Measurements from ENCODE around the gene POLG2. TPM values are rescaled to one million over a fixed set of nuclear protein-coding genes. Genes with fewer than 3 reads are reported as not detected.

Gene POLG2
- total and polyA plus RNA-seq, 9 of the 15 experiments (the other 6 are each of a cell fraction or from before 2014, with no cell fraction given), result 13.4 to 44.8 (median 37.0) TPM

GRCh38 chr17:64448665-64449512, 48.0 kb downstream of the POLG2 start, which contains the start of gene MILR1 (continued):
- TF ChIP-seq ZNF197 (CRISPR knock-in tag; IDR thresholded peaks at IDR 0.05; ENCODE audit: low read depth) (0 out of 2 replicates have a peak, but pooled peaks have one; percentile 70), DMBX1 (CRISPR knock-in tag; IDR thresholded peaks at IDR 0.05; ENCODE audit: borderline replicate concordance) (no peak), SP1 (CRISPR knock-in tag; IDR thresholded peaks at IDR 0.05) (no peak), NCOA6 (IDR thresholded peaks at IDR 0.05) (0 out of 2 replicates have a peak, but pooled peaks have one; percentile 38), ZNF23 (CRISPR knock-in tag; IDR thresholded peaks at IDR 0.05) (no peak), PHTF2 (CRISPR knock-in tag; IDR thresholded peaks at IDR 0.05) (no peak), TFAM (CRISPR knock-in tag; conservative IDR thresholded peaks at IDR 0.05) (no peak), ZNF717 (CRISPR knock-in tag; IDR thresholded peaks at IDR 0.05) (no peak), IRF2 (CRISPR knock-in tag; IDR thresholded peaks at IDR 0.05) (no peak), TCF3 (CRISPR knock-in tag; IDR thresholded peaks at IDR 0.05) (0 out of 2 replicates have a peak, but pooled peaks have one; percentile 1), CXXC5 (CRISPR knock-in tag; IDR thresholded peaks at IDR 0.05) (no peak), ZNF282 (CRISPR knock-in tag; IDR thresholded peaks at IDR 0.05) (no peak), HDAC2 (IDR thresholded peaks at IDR 0.05) (0 out of 2 replicates have a peak, but pooled peaks have one; percentile 53), ZBTB33 (CRISPR knock-in tag; IDR thresholded peaks at IDR 0.05) (no peak), ZFP36 (IDR thresholded peaks at IDR 0.05; ENCODE audit: low read depth, low read length, partially characterized antibody) (no peak)
- TF ChIP-seq, protein P1, sequence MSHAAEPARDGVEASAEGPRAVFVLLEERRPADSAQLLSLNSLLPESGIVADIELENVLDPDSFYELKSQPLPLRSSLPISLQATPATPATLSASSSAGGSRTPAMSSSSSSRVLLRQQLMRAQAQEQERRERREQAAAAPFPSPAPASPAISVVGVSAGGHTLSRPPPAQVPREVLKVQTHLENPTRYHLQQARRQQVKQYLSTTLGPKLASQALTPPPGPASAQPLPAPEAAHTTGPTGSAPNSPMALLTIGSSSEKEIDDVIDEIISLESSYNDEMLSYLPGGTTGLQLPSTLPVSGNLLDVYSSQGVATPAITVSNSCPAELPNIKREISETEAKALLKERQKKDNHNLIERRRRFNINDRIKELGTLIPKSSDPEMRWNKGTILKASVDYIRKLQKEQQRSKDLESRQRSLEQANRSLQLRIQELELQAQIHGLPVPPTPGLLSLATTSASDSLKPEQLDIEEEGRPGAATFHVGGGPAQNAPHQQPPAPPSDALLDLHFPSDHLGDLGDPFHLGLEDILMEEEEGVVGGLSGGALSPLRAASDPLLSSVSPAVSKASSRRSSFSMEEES (CRISPR knock-in tag; IDR thresholded peaks at IDR 0.05), result no peak
